Left lung (tissue), 10 donors: Measurements from ENCODE around the gene RASL10B. TPM values are rescaled to one million over a fixed set of nuclear protein-coding genes. Genes with fewer than 3 reads are reported as not detected.

Experiments
- ATAC-seq: fragments of 200-7000 bp; cut with Tn5 transposase; one replicate; pipeline ENCODE4 v1.9.1; 2020; ENCODE audit warnings: moderate library complexity
- DNase-seq, 4 donors: peaks; one replicate each; pipeline ENCODE4 v3.0.0-alpha.2; 2013 to 2020
- H3K27ac ChIP-seq, 2 donors: fragments of 200-600 bp; sonication (generic) in 1 of 2; one replicate each; pipeline versions ENCODE4 v1.5.0 to v1.8.0; 2020 to 2021
- H3K27me3 ChIP-seq, 2 donors: fragments of 200-600 bp; sonication (generic) in 1 of 2; one replicate each; pipeline versions ENCODE4 v1.5.0 to v1.8.0; 2020 to 2021
- H3K36me3 ChIP-seq, 2 donors: fragments of 200-600 bp; sonication (generic) in 1 of 2; one replicate each; pipeline versions ENCODE4 v1.5.0 to v1.8.0; 2020 to 2021
- H3K4me1 ChIP-seq, 2 donors: fragments of 200-600 bp; one replicate each; pipeline ENCODE4 v1.8.0; 2021
- H3K4me3 ChIP-seq, 2 donors: fragments of 200-600 bp; sonication (generic) in 1 of 2; one replicate each; pipeline versions ENCODE4 v1.5.0 to v1.8.0; 2020 to 2021; ENCODE audit warnings: mild to moderate bottlenecking in 1 of 2
- H3K9me3 ChIP-seq, 2 donors: fragments of 200-600 bp; sonication (generic) in 1 of 2; one replicate each; pipeline versions ENCODE4 v1.5.0 to v1.8.0; 2020 to 2021
- intact Hi-C, 2 donors: fragments of 100-400 bp; cut with DNase I; formaldehyde crosslinking; loops; one replicate each; pipeline versions ENCODE4 v1.11.2 to v1.14.2; 2022
- polyA plus RNA-seq, 6 donors: library from polyadenylated mRNA; unstranded; fragments of 120-200 nt; gene quantifications; one replicate each; pipeline ENCODE4 v1.2.1, GENCODE V29; 2013; ENCODE audit not compliant: insufficient read length in 6 of 6
- total RNA-seq, 2 donors: library from RNA; stranded (reverse); fragmentation: NEBNext Ultra II Directional; extraction: Animal tissue kit (Norgen Biotek cat#: 25700); gene quantifications; one replicate each; pipeline ENCODE4 v1.2.1, GENCODE V29; 2021
- TF ChIP-seq, protein P1 (sequence below), 2 donors: fragments of 200-600 bp; sonication (generic) in 1 of 2; IDR thresholded peaks; one replicate each; pipeline versions ENCODE4 v1.5.0 to v1.8.0; 2021; ENCODE audit warnings: antibody characterized with exemption in 2 of 2
- donor health status: DM: no; HTN: yes; CAD: no.
- donor health status: DM: no; HTN: no; CAD: no.

Gene RASL10B
- total and polyA plus RNA-seq, 8 donors, result 0.52 to 3.4 (median 3.0) TPM

DNA sequence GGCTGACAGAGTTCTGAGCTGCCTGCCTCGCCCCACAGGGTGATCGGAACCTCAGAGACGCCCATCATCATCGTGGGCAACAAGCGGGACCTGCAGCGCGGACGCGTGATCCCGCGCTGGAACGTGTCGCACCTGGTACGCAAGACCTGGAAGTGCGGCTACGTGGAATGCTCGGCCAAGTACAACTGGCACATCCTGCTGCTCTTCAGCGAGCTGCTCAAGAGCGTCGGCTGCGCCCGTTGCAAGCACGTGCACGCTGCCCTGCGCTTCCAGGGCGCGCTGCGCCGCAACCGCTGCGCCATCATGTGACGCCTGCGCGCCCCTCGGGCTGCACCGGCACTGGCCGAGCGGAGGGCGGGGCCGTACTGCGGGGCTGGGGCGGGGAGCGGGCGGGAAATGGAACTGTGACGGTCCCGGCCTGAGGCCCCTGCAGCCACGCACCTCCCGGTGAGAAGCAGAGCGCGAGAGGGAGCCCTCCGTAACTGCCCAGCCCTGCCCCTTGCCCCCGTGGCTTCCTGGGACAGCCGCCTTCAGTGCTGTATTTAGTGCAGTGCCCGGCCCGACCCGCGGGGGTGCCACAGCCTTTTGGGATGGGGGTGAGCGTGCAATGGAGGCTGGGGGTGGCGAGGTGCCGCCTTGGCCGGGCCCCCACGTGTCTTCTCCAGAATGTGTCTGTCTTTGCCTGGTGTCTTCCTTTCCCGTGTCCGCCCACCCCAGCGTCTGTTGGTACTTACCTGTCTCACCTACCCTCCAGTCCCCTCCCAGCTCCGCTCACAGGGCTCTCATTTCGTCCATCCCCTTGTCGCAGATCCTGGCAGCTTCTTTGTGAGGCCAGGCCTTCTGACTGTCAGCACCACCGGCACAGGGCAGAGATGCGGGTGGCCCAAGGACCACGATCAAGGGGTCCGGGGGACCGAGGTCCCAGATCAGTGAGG, 9.8 kb downstream of the RASL10B start:
- Histone ChIP-seq H3K36me3 (no peaks in the 10 kb centered on the region), H3K27me3 (peaks cover 13 to 44% of the 10 kb centered on the region in 2 donors), H3K9me3 (no peaks in the 10 kb centered on the region), H3K4me1 (peaks cover 5 to 9% of the 10 kb centered on the region in 2 donors), H3K4me3 (no peak overlapping the region), H3K27ac (no peak overlapping the region)
- TF ChIP-seq, protein P1, sequence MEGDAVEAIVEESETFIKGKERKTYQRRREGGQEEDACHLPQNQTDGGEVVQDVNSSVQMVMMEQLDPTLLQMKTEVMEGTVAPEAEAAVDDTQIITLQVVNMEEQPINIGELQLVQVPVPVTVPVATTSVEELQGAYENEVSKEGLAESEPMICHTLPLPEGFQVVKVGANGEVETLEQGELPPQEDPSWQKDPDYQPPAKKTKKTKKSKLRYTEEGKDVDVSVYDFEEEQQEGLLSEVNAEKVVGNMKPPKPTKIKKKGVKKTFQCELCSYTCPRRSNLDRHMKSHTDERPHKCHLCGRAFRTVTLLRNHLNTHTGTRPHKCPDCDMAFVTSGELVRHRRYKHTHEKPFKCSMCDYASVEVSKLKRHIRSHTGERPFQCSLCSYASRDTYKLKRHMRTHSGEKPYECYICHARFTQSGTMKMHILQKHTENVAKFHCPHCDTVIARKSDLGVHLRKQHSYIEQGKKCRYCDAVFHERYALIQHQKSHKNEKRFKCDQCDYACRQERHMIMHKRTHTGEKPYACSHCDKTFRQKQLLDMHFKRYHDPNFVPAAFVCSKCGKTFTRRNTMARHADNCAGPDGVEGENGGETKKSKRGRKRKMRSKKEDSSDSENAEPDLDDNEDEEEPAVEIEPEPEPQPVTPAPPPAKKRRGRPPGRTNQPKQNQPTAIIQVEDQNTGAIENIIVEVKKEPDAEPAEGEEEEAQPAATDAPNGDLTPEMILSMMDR (IDR thresholded peaks at IDR 0.05), result no peak
- intact Hi-C loops, result no loop called here
- DNase-seq (peak in 2 of 4 donors; percentile 25 to 72), ATAC-seq (peak; percentile 43)

DNA sequence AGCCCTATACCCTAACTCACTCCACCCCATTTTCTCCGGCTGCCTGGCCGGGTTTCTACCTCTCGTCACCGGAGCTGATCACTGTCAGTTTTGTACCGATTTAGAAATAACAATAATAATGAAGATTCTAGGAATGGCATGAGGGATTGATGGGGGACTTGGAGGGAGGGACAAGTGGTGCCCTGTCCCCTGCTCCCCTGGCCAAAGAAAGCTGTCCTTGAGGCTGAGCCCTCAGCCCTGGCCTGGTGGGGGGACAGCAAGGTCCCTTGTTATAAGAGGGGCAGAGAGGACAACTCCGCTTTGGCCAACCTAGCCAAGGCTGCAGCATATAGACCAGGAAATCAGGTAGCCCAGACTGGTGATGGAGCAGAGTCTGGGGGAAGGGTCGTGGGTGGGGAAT, 11.1 kb downstream of the RASL10B start:
- intact Hi-C loops, result no loop called here

GRCh38 chr17:35742896-35743477, 11.5 kb downstream of the RASL10B start:
- no peak overlapping the region for H3K27ac ChIP-seq
- TF ChIP-seq, protein P1 (IDR thresholded peaks at IDR 0.05), result no peak
- no peaks in the 10 kb centered on the region for H3K9me3 ChIP-seq
- no peak overlapping the region for H3K4me3 ChIP-seq
- peak in 1 of 4 donors; percentile 55 for DNase-seq
- peaks cover 5 to 9% of the 10 kb centered on the region in 2 donors for H3K4me1 ChIP-seq
- intact Hi-C loops, result no loop called here
- H3K36me3 ChIP-seq, result no peaks in the 10 kb centered on the region
- H3K27me3 ChIP-seq, result peaks cover 13 to 48% of the 10 kb centered on the region in 2 donors
- no peak for ATAC-seq

More for the DNA sequence above, 11.1 kb downstream of the RASL10B start:
- Histone ChIP-seq H3K27ac (no peak overlapping the region), H3K9me3 (no peaks in the 10 kb centered on the region), H3K4me3 (no peak overlapping the region), H3K36me3 (no peaks in the 10 kb centered on the region), H3K27me3 (peaks cover 13 to 44% of the 10 kb centered on the region in 2 donors), H3K4me1 (peaks cover 5 to 9% of the 10 kb centered on the region in 2 donors)
- DNase-seq (peak in 1 of 4 donors; percentile 28), ATAC-seq (no peak)
- TF ChIP-seq, protein P1 (IDR thresholded peaks at IDR 0.05), result no peak

GRCh38 chr17:35743626-35744328, 12.3 kb downstream of the RASL10B start:
- DNase-seq (peak in 2 of 4 donors; percentile 47 to 64), ATAC-seq (peak; percentile 8)
- TF ChIP-seq, protein P1 (IDR thresholded peaks at IDR 0.05), result no peak
- peaks cover 17 to 56% of the 10 kb centered on the region in 2 donors for H3K27me3 ChIP-seq
- intact Hi-C loops, result no loop called here
- H3K36me3 ChIP-seq, result no peaks in the 10 kb centered on the region
- no peak overlapping the region for H3K27ac ChIP-seq
- H3K4me3 ChIP-seq, result no peak overlapping the region
- no peaks in the 10 kb centered on the region for H3K9me3 ChIP-seq
- H3K4me1 ChIP-seq, result peaks cover 5 to 9% of the 10 kb centered on the region in 2 donors
